GM06990 (cell line): Measurements from ENCODE around the gene TTC23.
A peak's percentile ranks its signal among the peaks of the same experiment; 100 is the strongest.

Experiments
- DNase-seq: peaks from one replicate; pipeline ENCODE4 v3.0.0-alpha.2; 2011; ENCODE audit not compliant: insufficient read length; ENCODE audit errors: extremely low read depth
- H3K27me3 ChIP-seq: replicated peaks from 2 replicates; pipeline ENCODE4 v1.6.0; 2011; ENCODE audit warnings: low read length; ENCODE audit not compliant: control insufficient read depth, insufficient read depth
- H3K36me3 ChIP-seq: 2 replicates; pipeline ENCODE4 v1.5.1; 2011; ENCODE audit warnings: low read length; ENCODE audit not compliant: control insufficient read depth, insufficient read depth
- H3K4me3 ChIP-seq: replicated peaks from 2 replicates; pipeline ENCODE4 v1.5.1; 2011; ENCODE audit warnings: low read depth, mild to moderate bottlenecking, control low read depth, low read length
- CTCF ChIP-seq: IDR thresholded peaks from 2 replicates; pipeline ENCODE4 v1.5.1; 2011; ENCODE audit warnings: low read length, control low read depth, mild to moderate bottlenecking, inconsistent platforms; ENCODE audit not compliant: insufficient read depth, poor library complexity, severe bottlenecking

Gene TTC23

GRCh38 chr15:99226802-99227201, 22.6 kb downstream of the TTC23 start:
- no peaks in the 10 kb centered on the region for H3K27me3 ChIP-seq

GRCh38 chr15:99224372-99225214, 24.8 kb downstream of the TTC23 start:
- no peaks in the 10 kb centered on the region for H3K36me3 ChIP-seq

More at GRCh38 chr15:99226802-99227201, 22.6 kb downstream of the TTC23 start:
- DNase-seq: no peak
- Histone ChIP-seq H3K36me3 (no peaks in the 10 kb centered on the region), H3K4me3 (no peak overlapping the region)
- TF ChIP-seq CTCF: no peak

GRCh38 chr15:99213187-99213811, 36.1 kb downstream of the TTC23 start:
- TF ChIP-seq CTCF: peak; percentile 84
- no peak for DNase-seq
- Histone ChIP-seq H3K36me3 (no peaks in the 10 kb centered on the region), H3K27me3 (no peaks in the 10 kb centered on the region), H3K4me3 (no peak overlapping the region)

More at GRCh38 chr15:99224372-99225214, 24.8 kb downstream of the TTC23 start:
- no peak for TF ChIP-seq CTCF
- no peak overlapping the region for H3K4me3 ChIP-seq
- no peak for DNase-seq
- no peaks in the 10 kb centered on the region for H3K27me3 ChIP-seq

- H3K36me3 ChIP-seq: no peaks in the 10 kb centered on the region
These were observed 37.0 kb downstream of the TTC23 start for GRCh38 chr15:99212406-99212805.

GRCh38 chr15:99211926-99212325, 37.5 kb downstream of the TTC23 start:
- Histone ChIP-seq H3K4me3 (no peak overlapping the region), H3K36me3 (no peaks in the 10 kb centered on the region), H3K27me3 (no peaks in the 10 kb centered on the region)
- no peak for TF ChIP-seq CTCF
- DNase-seq: no peak

More at GRCh38 chr15:99212406-99212805, 37.0 kb downstream of the TTC23 start:
- no peak for TF ChIP-seq CTCF
- H3K4me3 ChIP-seq: no peak overlapping the region
- H3K27me3 ChIP-seq: no peaks in the 10 kb centered on the region
- DNase-seq: no peak
